Prostate gland (tissue), 2 donors: ENCODE data around the gene DLG2. TPM values are rescaled to one million over a fixed set of nuclear protein-coding genes. Genes with fewer than 3 reads are reported as not detected.

Source experiments
- DNase-seq: peaks from one replicate; pipeline ENCODE4 v3.0.0-alpha.2; 2019; ENCODE audit warnings: low spot score
- H3K27ac ChIP-seq, 2 donors: fragments of 200-600 bp; sonication (generic); 2 replicates each; pipeline ENCODE4 v1.5.1; 2017 to 2019
- H3K27me3 ChIP-seq: fragments of 200-600 bp; sonication (generic); replicated peaks from 2 replicates; pipeline ENCODE4 v1.5.1; 2019; ENCODE audit not compliant: insufficient read depth
- H3K36me3 ChIP-seq, 2 donors: fragments of 200-600 bp; sonication (generic); 1 replicate in 1 of 2; 2 replicates in 1 of 2; pipeline versions ENCODE4 v1.5.1 to v1.8.1; 2017 to 2019
- H3K4me1 ChIP-seq: fragments of 200-600 bp; sonication (generic); replicated peaks from 2 replicates; pipeline ENCODE4 v1.5.1; 2019
- H3K4me3 ChIP-seq, 2 donors: fragments of 200-600 bp; sonication (generic); 2 replicates each; pipeline ENCODE4 v1.5.1; 2017 to 2019
- H3K9me3 ChIP-seq: fragments of 200-600 bp; sonication (generic); 2 replicates; pipeline ENCODE4 v1.5.1; 2017
- CTCF ChIP-seq, 4 experiments: fragments of 200-600 bp in 2 of 4; fragments of 450-650 bp in 2 of 4; sonication (generic) in 2 of 4; IDR thresholded peaks; 1 replicate in 3 of 4; 2 replicates in 1 of 4; pipeline ENCODE4 v1.5.1; 2016 to 2019; ENCODE audit warnings: antibody characterized with exemption in 4 of 4, mild to moderate bottlenecking in 2 of 4, moderate library complexity in 2 of 4
- POLR2A ChIP-seq: fragments of 450-650 bp; IDR thresholded peaks from one replicate; pipeline ENCODE4 v1.6.1; 2016; ENCODE audit warnings: antibody characterized with exemption, mild to moderate bottlenecking
- POLR2AphosphoS5 ChIP-seq: sonication (generic); formaldehyde crosslinking; IDR thresholded peaks from one replicate; pipeline ENCODE4 v1.6.1; 2017; ENCODE audit warnings: antibody characterized with exemption
- WGBS: methylation state at CpG from one replicate; pipeline ENCODE4 v1.1.5; 2018; 5-methylcytosine and 5-hydroxymethylcytosine counted together
- intact Hi-C: fragments of 100-400 bp; cut with DNase I; formaldehyde crosslinking; loops from one replicate; pipeline ENCODE4 v1.14.2; 2022
- total RNA-seq, 2 donors: library from RNA; depleted of rRNA; stranded (reverse); fragments of >200 nt; gene quantifications; one replicate each; pipeline ENCODE4 v1.1.0, GENCODE V29; 2016

The DLG2 gene
- total RNA-seq, 2 donors from 2014 or later: 9.8 to 16.2 TPM

DNA sequence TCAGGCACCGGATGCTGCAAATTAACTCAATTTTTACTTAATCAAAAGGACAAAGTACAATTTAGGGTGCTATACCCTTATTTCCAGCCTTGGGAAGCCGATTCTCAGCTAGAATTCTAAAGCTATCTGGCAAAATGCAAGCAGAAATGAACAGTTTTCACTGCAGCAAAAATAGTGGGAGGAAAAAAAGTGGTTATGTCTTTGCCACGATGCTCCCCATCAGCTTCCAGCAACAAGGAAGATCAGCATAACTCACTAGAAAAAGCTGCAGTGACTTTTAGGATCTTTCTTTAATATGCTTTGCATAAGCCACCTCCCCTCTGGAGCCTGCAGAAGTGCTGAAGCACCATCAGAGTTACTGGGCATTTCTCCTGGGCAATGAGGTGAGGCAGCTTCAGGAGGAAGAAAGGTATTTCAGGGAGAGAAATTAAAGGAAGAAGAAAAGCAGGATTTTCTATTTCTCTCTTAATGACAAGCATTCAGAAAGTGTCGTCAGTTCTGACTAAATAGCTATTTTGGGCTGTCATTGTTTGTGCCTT lies 702.9 kb downstream of the DLG2 start:
- H3K4me1 ChIP-seq: no peaks in the 10 kb centered on the region
- TF ChIP-seq CTCF (IDR thresholded peaks at IDR 0.05) (no peak), POLR2AphosphoS5 (no peak), POLR2A (no peak)
- no peaks in the 10 kb centered on the region for H3K27me3 ChIP-seq
- WGBS: 50% methylated on average over 4 of the region's 4 CpGs
- H3K27ac ChIP-seq: no peak overlapping the region
- no peak overlapping the region for H3K4me3 ChIP-seq
- H3K9me3 ChIP-seq: no peaks in the 10 kb centered on the region
- no peak for DNase-seq
- H3K36me3 ChIP-seq: no peaks in the 10 kb centered on the region
- intact Hi-C loops: no loop called here

GRCh38 chr11:84923489-84923888 lies 703.7 kb downstream of the DLG2 start:
- no peak overlapping the region for H3K4me3 ChIP-seq
- H3K27ac ChIP-seq: no peak overlapping the region
- no peaks in the 10 kb centered on the region for H3K4me1 ChIP-seq
- intact Hi-C loops: no loop called here
- H3K27me3 ChIP-seq: no peaks in the 10 kb centered on the region
- no peaks in the 10 kb centered on the region for H3K36me3 ChIP-seq
- no peak for DNase-seq
- 29% methylated on average over 4 of the region's 4 CpGs for WGBS
- TF ChIP-seq POLR2AphosphoS5: no peak
- no peaks in the 10 kb centered on the region for H3K9me3 ChIP-seq

DNA sequence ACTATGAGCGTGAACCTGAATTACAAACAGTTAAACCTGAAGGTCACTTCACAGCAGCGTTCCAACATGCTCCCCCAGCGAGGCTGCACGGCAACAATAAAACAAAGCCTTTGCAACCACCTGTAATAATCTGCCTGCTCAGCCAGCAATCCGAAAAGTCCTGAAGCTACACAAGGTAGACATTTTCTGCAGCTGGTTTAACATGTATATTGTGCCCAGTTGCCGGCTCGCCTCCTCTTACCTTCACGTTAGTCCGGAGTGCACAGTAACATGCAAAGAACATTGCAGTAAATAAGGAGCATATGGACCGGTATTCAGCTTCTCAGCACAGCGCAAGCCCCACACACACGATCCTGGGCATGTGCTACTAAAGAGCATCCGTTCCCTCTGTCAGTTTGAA lies 704.3 kb downstream of the DLG2 start:
- no peaks in the 10 kb centered on the region for H3K36me3 ChIP-seq
- H3K4me3 ChIP-seq: no peak overlapping the region
- no peak for DNase-seq
- TF ChIP-seq POLR2A (no peak), CTCF (IDR thresholded peaks at IDR 0.05) (no peak), POLR2AphosphoS5 (no peak)
- no peak overlapping the region for H3K27ac ChIP-seq
- no peaks in the 10 kb centered on the region for H3K4me1 ChIP-seq
- 3% methylated on average over 13 of the region's 13 CpGs for WGBS
- no peaks in the 10 kb centered on the region for H3K9me3 ChIP-seq
- H3K27me3 ChIP-seq: no peaks in the 10 kb centered on the region
- intact Hi-C loops: no loop called here

GRCh38 chr11:84922212-84922805 lies 704.8 kb downstream of the DLG2 start:
- Histone ChIP-seq H3K27me3 (no peaks in the 10 kb centered on the region), H3K4me3 (no peak overlapping the region), H3K9me3 (no peaks in the 10 kb centered on the region), H3K4me1 (no peaks in the 10 kb centered on the region), H3K36me3 (no peaks in the 10 kb centered on the region), H3K27ac (no peak overlapping the region)
- WGBS: 11% methylated on average over 7 of the region's 7 CpGs
- TF ChIP-seq POLR2AphosphoS5 (no peak), CTCF (IDR thresholded peaks at IDR 0.05) (no peak), POLR2A (no peak)
- intact Hi-C loops: no loop called here
- no peak for DNase-seq

- Histone ChIP-seq H3K4me3 (no peak overlapping the region), H3K27me3 (no peaks in the 10 kb centered on the region), H3K27ac (no peak overlapping the region), H3K36me3 (no peaks in the 10 kb centered on the region), H3K9me3 (no peaks in the 10 kb centered on the region), H3K4me1 (no peaks in the 10 kb centered on the region)
- WGBS: 74% methylated on average over 2 of the region's 2 CpGs
- TF ChIP-seq POLR2AphosphoS5 (no peak), POLR2A (no peak), CTCF (IDR thresholded peaks at IDR 0.05) (no peak)
- no peak for DNase-seq
- intact Hi-C loops: no loop called here
These were observed 712.6 kb downstream of the DLG2 start for GRCh38 chr11:84914511-84914910.
